GM12878 (cell line): ENCODE measurements around the gene AMN1. TPM values are rescaled to one million over a fixed set of nuclear protein-coding genes. Genes with fewer than 3 reads are reported as not detected.

Experiments
- SMC3 ChIP-seq: IDR thresholded peaks from 2 replicates; pipeline ENCODE4 v1.6.1; 2011; ENCODE audit warnings: low read length, improper control_type of control experiment, borderline replicate concordance
- polyA plus RNA-seq, 11 experiments: library from polyadenylated mRNA; depleted of rRNA in 4 of 11; unstranded in 6 of 11; stranded (reverse) in 5 of 11; fragments of >200 nt; fragmentation: Nextera tagmentation in 4 of 11; fragmentation: Illumina TruSeq in 1 of 11; extraction: Ambion mirVana in 4 of 11; extraction: Trizol in 1 of 11; gene quantifications; 1 replicate in 1 of 11; 2 replicates in 10 of 11; pipeline versions ENCODE4 v1.2.1 to v1.2.3, GENCODE V29; 2011 to 2016; ENCODE audit warnings: inconsistent platforms in 2 of 11, missing spikeins in 2 of 11, low read depth in 1 of 11
- total RNA-seq, 4 experiments: library from RNA; depleted of rRNA in 3 of 4; stranded (reverse); fragments of >200 nt in 3 of 4; fragmentation: Illumina TruSeq in 1 of 4; extraction: Trizol in 1 of 4; gene quantifications; 2 replicates each; pipeline versions ENCODE4 v1.2.1 to v1.2.3, GENCODE V29; 2013 to 2021
- TF ChIP-seq, protein P1 (sequence below): fragments of 450-650 bp; IDR thresholded peaks from 2 replicates; pipeline ENCODE4 v1.6.1; 2017; ENCODE audit warnings: mild to moderate bottlenecking, moderate library complexity
- TF ChIP-seq, protein P2 (sequence below): fragments of 450-650 bp; IDR thresholded peaks from 2 replicates; pipeline ENCODE4 v1.6.1; 2016; ENCODE audit warnings: mild to moderate bottlenecking
- TF ChIP-seq, protein P3 (sequence below): fragments of 450-650 bp; formaldehyde crosslinking; IDR thresholded peaks from 2 replicates; pipeline ENCODE4 v1.4.0; 2020; ENCODE audit warnings: mild to moderate bottlenecking, moderate library complexity

Gene AMN1
- total and polyA plus RNA-seq, 10 of the 15 experiments (the other 5 are each of a cell fraction or from before 2014, with no cell fraction given): 5.4 to 19.3 (median 9.3) TPM

DNA sequence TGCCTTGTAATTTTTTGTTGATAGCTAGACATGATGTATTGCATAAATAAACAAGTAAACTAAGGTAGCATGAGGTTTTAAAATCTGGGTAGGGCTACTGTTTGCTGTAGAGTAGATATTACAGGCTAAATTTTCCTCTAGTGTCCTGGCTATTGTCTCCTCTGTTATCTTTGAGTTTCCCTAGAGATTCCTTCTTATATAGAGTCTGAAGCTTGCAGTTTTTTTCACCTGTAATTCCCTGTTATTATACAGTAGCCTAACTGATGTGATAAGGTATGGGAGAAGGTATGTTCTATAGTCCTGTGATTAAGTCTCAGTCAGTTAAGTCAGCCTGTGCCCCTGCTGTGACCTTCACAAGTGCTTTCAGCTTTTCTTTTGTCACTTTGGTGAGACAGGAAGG is 59.8 kb downstream of the AMN1 start (continued):
- TF ChIP-seq, protein P1, sequence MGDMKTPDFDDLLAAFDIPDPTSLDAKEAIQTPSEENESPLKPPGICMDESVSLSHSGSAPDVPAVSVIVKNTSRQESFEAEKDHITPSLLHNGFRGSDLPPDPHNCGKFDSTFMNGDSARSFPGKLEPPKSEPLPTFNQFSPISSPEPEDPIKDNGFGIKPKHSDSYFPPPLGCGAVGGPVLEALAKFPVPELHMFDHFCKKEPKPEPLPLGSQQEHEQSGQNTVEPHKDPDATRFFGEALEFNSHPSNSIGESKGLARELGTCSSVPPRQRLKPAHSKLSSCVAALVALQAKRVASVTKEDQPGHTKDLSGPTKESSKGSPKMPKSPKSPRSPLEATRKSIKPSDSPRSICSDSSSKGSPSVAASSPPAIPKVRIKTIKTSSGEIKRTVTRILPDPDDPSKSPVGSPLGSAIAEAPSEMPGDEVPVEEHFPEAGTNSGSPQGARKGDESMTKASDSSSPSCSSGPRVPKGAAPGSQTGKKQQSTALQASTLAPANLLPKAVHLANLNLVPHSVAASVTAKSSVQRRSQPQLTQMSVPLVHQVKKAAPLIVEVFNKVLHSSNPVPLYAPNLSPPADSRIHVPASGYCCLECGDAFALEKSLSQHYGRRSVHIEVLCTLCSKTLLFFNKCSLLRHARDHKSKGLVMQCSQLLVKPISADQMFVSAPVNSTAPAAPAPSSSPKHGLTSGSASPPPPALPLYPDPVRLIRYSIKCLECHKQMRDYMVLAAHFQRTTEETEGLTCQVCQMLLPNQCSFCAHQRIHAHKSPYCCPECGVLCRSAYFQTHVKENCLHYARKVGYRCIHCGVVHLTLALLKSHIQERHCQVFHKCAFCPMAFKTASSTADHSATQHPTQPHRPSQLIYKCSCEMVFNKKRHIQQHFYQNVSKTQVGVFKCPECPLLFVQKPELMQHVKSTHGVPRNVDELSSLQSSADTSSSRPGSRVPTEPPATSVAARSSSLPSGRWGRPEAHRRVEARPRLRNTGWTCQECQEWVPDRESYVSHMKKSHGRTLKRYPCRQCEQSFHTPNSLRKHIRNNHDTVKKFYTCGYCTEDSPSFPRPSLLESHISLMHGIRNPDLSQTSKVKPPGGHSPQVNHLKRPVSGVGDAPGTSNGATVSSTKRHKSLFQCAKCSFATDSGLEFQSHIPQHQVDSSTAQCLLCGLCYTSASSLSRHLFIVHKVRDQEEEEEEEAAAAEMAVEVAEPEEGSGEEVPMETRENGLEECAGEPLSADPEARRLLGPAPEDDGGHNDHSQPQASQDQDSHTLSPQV: no peak
- TF ChIP-seq, protein P2, sequence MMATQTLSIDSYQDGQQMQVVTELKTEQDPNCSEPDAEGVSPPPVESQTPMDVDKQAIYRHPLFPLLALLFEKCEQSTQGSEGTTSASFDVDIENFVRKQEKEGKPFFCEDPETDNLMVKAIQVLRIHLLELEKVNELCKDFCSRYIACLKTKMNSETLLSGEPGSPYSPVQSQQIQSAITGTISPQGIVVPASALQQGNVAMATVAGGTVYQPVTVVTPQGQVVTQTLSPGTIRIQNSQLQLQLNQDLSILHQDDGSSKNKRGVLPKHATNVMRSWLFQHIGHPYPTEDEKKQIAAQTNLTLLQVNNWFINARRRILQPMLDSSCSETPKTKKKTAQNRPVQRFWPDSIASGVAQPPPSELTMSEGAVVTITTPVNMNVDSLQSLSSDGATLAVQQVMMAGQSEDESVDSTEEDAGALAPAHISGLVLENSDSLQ: no peak
- TF ChIP-seq SMC3: no peak
- TF ChIP-seq, protein P3, sequence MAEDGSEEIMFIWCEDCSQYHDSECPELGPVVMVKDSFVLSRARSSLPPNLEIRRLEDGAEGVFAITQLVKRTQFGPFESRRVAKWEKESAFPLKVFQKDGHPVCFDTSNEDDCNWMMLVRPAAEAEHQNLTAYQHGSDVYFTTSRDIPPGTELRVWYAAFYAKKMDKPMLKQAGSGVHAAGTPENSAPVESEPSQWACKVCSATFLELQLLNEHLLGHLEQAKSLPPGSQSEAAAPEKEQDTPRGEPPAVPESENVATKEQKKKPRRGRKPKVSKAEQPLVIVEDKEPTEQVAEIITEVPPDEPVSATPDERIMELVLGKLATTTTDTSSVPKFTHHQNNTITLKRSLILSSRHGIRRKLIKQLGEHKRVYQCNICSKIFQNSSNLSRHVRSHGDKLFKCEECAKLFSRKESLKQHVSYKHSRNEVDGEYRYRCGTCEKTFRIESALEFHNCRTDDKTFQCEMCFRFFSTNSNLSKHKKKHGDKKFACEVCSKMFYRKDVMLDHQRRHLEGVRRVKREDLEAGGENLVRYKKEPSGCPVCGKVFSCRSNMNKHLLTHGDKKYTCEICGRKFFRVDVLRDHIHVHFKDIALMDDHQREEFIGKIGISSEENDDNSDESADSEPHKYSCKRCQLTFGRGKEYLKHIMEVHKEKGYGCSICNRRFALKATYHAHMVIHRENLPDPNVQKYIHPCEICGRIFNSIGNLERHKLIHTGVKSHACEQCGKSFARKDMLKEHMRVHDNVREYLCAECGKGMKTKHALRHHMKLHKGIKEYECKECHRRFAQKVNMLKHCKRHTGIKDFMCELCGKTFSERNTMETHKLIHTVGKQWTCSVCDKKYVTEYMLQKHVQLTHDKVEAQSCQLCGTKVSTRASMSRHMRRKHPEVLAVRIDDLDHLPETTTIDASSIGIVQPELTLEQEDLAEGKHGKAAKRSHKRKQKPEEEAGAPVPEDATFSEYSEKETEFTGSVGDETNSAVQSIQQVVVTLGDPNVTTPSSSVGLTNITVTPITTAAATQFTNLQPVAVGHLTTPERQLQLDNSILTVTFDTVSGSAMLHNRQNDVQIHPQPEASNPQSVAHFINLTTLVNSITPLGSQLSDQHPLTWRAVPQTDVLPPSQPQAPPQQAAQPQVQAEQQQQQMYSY (CRISPR knock-in tag): no peak
- TF ChIP-seq, all 136 proteins: peak for 0
